Activated T-cell treated with anti-CD3 and anti-CD28 coated beads, Interleukin-2, amount 50 U/mL, for 72 hours (primary cell): Measurements from ENCODE around the gene TBC1D5. TPM values are rescaled to one million over a fixed set of nuclear protein-coding genes. Genes with fewer than 3 reads are reported as not detected.

ENCODE experiments used
- ATAC-seq, 2 donors: fragments of 150-1000 bp; cut with Tn5 transposase; replicated peaks in 1 of 2; 2 replicates each; pipeline ENCODE4 v1.10.0; 2021; ENCODE audit warnings: moderate library complexity in 2 of 2, mild to moderate bottlenecking in 1 of 2
- DNase-seq, 2 donors: peaks; one replicate each; pipeline ENCODE4 v3.0.0; 2021 to 2022; ENCODE audit warnings: mixed read lengths in 1 of 2
- H3K27ac Mint-ChIP-seq: one replicate; pipeline ENCODE4 v1.8.0; 2022; ENCODE audit warnings: mild to moderate bottlenecking, moderate library complexity, mixed read lengths
- H3K27me3 Mint-ChIP-seq: one replicate; pipeline ENCODE4 v1.8.0; 2022; ENCODE audit warnings: low read depth, mixed read lengths
- H3K36me3 Mint-ChIP-seq, 2 donors: one replicate each; pipeline ENCODE4 v1.8.0; 2022; ENCODE audit warnings: mixed read lengths in 2 of 2, mild to moderate bottlenecking in 1 of 2; ENCODE audit not compliant: insufficient read depth in 2 of 2
- H3K4me1 Mint-ChIP-seq: one replicate; pipeline ENCODE4 v1.8.0; 2022; ENCODE audit warnings: low read depth, mixed read lengths
- H3K4me3 Mint-ChIP-seq, 2 donors: one replicate each; pipeline ENCODE4 v1.8.0; 2022; ENCODE audit warnings: mild to moderate bottlenecking in 2 of 2, mixed read lengths in 2 of 2, moderate library complexity in 2 of 2
- H3K9me3 Mint-ChIP-seq, 2 donors: one replicate each; pipeline ENCODE4 v1.8.0; 2022; ENCODE audit warnings: mixed read lengths in 2 of 2
- total RNA-seq, 2 donors: library from RNA; stranded (reverse); gene quantifications; one replicate each; pipeline ENCODE4 v1.2.3, GENCODE V29; 2022

The TBC1D5 gene
- total RNA-seq, 2 donors from 2014 or later: 51.2 to 52.4 TPM

GRCh38 chr3:17300441-17300840 lies 442.0 kb downstream of the TBC1D5 start:
- H3K27ac Mint-ChIP-seq: peak overlapping the region; percentile 57
- H3K27me3 Mint-ChIP-seq: no peaks in the 10 kb centered on the region
- no peaks in the 10 kb centered on the region for H3K9me3 Mint-ChIP-seq
- ATAC-seq (no peak), DNase-seq (no peak)
- peaks cover 7% of the 10 kb centered on the region for H3K4me1 Mint-ChIP-seq
- H3K36me3 Mint-ChIP-seq: no peaks in the 10 kb centered on the region
- peak overlapping the region in 1 of 2 donors; percentile 63 for H3K4me3 Mint-ChIP-seq

DNA sequence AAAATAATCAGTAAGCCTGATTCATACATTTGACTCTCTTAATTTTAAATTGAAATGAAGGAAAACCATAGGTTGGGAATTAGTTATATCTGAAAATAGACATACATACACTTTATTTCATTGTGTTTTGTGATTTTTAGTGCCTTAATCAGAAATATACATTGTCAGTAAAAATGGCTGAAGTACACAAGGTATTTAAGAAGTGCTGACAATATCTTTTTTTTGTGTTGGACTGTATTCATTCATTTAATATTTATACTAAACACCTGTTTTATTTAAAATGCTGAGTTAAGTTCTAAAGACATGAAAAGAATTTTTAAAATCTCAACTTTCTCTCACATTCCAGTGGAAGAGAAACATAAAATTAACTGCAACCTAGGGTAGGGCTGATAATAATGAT lies 444.4 kb downstream of the TBC1D5 start:
- Mint-ChIP-seq H3K27ac (no peak overlapping the region), H3K4me3 (no peak overlapping the region), H3K27me3 (no peaks in the 10 kb centered on the region), H3K4me1 (peaks cover 7% of the 10 kb centered on the region), H3K36me3 (no peaks in the 10 kb centered on the region), H3K9me3 (no peaks in the 10 kb centered on the region)
- ATAC-seq (no peak), DNase-seq (no peak)

- H3K27ac Mint-ChIP-seq: no peak overlapping the region
- H3K4me1 Mint-ChIP-seq: no peaks in the 10 kb centered on the region
- H3K36me3 Mint-ChIP-seq: no peaks in the 10 kb centered on the region
- H3K27me3 Mint-ChIP-seq: no peaks in the 10 kb centered on the region
- ATAC-seq (no peak), DNase-seq (no peak)
- no peaks in the 10 kb centered on the region for H3K9me3 Mint-ChIP-seq
- no peak overlapping the region for H3K4me3 Mint-ChIP-seq
Measured at GRCh38 chr3:17292556-17292955, 449.9 kb downstream of the TBC1D5 start.

- Mint-ChIP-seq H3K4me1 (no peaks in the 10 kb centered on the region), H3K27ac (no peak overlapping the region), H3K36me3 (no peaks in the 10 kb centered on the region), H3K9me3 (no peaks in the 10 kb centered on the region), H3K4me3 (no peak overlapping the region), H3K27me3 (no peaks in the 10 kb centered on the region)
- no peak for ATAC-seq
- DNase-seq: no peak
Measured at GRCh38 chr3:17290894-17291293, 451.5 kb downstream of the TBC1D5 start.

GRCh38 chr3:17288839-17289399 lies 453.5 kb downstream of the TBC1D5 start:
- H3K27ac Mint-ChIP-seq: no peak overlapping the region
- no peaks in the 10 kb centered on the region for H3K27me3 Mint-ChIP-seq
- no peaks in the 10 kb centered on the region for H3K36me3 Mint-ChIP-seq
- DNase-seq: no peak
- no peaks in the 10 kb centered on the region for H3K9me3 Mint-ChIP-seq
- H3K4me1 Mint-ChIP-seq: no peaks in the 10 kb centered on the region
- ATAC-seq: no peak
- no peak overlapping the region for H3K4me3 Mint-ChIP-seq

DNA sequence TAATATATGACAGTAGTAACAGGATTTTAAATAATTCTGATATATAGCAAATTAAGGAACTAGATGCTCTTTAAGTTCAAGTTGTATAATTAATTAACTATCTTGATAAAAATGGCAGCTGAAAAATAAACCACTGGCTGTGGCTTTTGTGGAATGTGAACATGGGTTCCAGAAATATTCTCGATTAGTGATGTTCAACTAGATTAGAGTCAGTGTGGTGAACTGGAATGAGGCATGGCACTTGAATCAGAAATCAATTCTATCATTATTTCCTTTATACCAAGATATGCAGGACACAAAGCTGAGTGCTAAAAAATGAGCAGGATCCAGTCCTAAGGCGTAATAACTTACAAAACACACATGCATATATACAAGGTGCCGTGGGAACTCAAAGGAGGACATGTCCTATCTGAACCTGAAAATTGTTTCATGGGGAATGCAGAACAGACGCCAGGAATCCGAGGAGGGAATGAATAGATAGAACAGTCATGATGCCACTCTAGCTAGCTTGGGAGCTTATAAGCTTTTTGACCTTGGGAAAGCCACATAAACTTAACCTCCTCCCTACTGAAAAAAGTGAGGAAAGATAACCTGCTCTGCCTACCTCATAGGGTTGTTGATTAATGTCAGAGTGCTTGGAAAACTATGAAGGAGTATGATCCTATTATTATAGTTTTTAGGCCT lies 455.3 kb downstream of the TBC1D5 start:
- no peaks in the 10 kb centered on the region for H3K9me3 Mint-ChIP-seq
- DNase-seq: no peak
- ATAC-seq: no peak
- no peaks in the 10 kb centered on the region for H3K27me3 Mint-ChIP-seq
- no peaks in the 10 kb centered on the region for H3K36me3 Mint-ChIP-seq
- H3K4me3 Mint-ChIP-seq: no peak overlapping the region
- H3K4me1 Mint-ChIP-seq: no peaks in the 10 kb centered on the region
- H3K27ac Mint-ChIP-seq: no peak overlapping the region

DNA sequence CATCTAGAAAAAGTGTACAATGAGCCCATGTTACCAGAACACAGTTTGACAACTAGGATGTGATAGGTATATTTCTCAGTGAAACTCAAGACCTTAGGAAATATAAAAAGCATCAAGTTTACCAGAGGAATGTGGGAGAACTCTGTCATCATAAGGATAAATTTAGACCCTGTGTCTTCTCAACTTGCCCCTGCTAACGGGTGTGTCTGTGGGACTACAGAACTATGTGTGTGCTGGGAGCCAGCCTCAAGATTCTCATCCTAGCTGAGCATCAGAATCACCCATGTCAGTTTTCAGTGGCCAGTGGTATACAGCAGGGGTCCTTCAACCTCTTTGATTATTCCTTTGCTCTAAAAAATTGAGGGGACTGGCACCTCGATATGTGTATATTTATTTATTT lies 464.4 kb downstream of the TBC1D5 start:
- Mint-ChIP-seq H3K9me3 (peaks cover 0 to 2% of the 10 kb centered on the region in 2 donors), H3K4me3 (no peak overlapping the region), H3K27ac (no peak overlapping the region), H3K27me3 (no peaks in the 10 kb centered on the region), H3K4me1 (no peaks in the 10 kb centered on the region), H3K36me3 (peaks cover 0 to 2% of the 10 kb centered on the region in 2 donors)
- DNase-seq (no peak), ATAC-seq (no peak)

DNA sequence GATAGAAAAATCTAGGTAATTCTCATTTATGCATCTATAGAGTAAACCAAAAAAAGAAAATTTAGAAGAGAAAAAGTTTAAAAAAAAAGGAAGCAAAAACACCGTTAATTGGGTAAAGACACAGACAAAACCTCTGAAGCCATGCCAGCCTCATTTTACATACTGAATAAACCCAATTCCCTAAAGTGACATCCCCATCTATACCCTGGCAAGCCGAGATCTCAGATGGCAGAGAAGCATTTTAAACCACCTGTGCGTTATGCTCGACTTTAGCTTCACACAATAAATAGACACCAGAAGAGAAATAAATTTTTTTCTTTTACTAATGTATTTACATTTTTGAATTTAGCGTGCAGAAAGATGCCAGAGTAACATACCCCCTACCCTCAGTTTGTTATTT lies 475.6 kb downstream of the TBC1D5 start:
- Mint-ChIP-seq H3K9me3 (no peaks in the 10 kb centered on the region), H3K4me1 (peaks cover 3% of the 10 kb centered on the region)

DNA sequence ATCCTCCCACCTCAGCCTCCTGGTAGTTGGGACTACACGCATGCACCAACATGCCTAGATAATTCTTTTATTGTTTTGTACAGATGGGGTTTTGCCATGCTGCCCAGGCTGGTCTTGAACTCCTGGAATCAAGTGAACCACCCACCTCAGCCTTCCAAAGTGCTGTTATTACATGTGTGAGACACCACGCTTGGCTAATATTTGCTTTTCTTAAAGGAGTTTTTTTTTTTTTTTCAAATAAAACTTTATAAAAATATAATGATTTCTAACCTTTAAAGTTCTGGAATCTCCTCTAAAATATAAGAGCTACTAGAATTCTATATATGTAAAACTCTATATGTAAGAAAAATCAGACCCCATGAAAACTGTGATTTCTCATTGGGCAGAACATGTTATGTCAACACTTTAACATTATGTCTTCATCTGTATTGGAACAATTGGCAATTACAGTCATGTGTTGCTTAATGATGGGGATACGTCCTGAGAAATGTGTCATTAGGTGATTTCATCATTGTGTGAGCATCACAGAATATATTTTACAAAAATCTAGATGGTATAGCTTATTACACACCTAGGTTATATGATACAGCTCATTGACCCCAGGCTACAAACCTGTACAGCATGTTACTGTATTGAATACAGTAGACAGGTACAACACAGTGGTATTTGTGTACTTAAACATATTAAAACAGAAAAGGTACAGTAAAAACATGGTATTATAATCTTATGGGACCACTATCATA lies 480.6 kb downstream of the TBC1D5 start:
- Mint-ChIP-seq H3K4me3 (no peak overlapping the region), H3K9me3 (no peaks in the 10 kb centered on the region), H3K27ac (no peak overlapping the region), H3K36me3 (no peaks in the 10 kb centered on the region), H3K4me1 (no peaks in the 10 kb centered on the region), H3K27me3 (no peaks in the 10 kb centered on the region)
- DNase-seq: no peak
- ATAC-seq: no peak

More for the DNA sequence above, 475.6 kb downstream of the TBC1D5 start:
- ATAC-seq (no peak), DNase-seq (no peak)
- Mint-ChIP-seq H3K36me3 (no peaks in the 10 kb centered on the region), H3K27me3 (no peaks in the 10 kb centered on the region), H3K4me3 (no peak overlapping the region), H3K27ac (no peak overlapping the region)

- Mint-ChIP-seq H3K4me3 (no peak overlapping the region), H3K36me3 (no peaks in the 10 kb centered on the region), H3K27me3 (no peaks in the 10 kb centered on the region), H3K27ac (no peak overlapping the region), H3K4me1 (no peaks in the 10 kb centered on the region), H3K9me3 (no peaks in the 10 kb centered on the region)
- ATAC-seq: no peak
- no peak for DNase-seq
Measured at GRCh38 chr3:17260257-17260656, 482.2 kb downstream of the TBC1D5 start.

DNA sequence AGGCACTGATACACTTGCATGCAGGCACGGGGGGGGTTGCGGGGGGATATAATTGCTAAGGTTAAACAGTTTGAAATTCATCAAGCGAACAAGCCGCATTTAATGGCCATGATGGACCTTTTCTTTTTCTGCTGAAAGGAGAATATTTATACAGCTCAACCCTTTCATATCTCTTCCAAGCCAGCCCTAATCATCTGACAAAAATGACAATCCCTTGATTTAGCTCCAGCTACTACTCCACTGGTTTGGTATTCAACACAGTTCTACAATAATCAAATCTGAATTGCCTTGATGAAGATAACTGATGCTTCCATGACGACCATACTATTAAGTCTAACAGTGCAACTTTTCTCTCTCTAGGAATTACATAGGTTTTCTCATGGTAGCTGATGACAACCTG lies 482.7 kb downstream of the TBC1D5 start:
- Mint-ChIP-seq H3K9me3 (no peaks in the 10 kb centered on the region), H3K36me3 (no peaks in the 10 kb centered on the region), H3K4me1 (no peaks in the 10 kb centered on the region), H3K27me3 (no peaks in the 10 kb centered on the region), H3K4me3 (no peak overlapping the region), H3K27ac (no peak overlapping the region)
- no peak for DNase-seq
- no peak for ATAC-seq

DNA sequence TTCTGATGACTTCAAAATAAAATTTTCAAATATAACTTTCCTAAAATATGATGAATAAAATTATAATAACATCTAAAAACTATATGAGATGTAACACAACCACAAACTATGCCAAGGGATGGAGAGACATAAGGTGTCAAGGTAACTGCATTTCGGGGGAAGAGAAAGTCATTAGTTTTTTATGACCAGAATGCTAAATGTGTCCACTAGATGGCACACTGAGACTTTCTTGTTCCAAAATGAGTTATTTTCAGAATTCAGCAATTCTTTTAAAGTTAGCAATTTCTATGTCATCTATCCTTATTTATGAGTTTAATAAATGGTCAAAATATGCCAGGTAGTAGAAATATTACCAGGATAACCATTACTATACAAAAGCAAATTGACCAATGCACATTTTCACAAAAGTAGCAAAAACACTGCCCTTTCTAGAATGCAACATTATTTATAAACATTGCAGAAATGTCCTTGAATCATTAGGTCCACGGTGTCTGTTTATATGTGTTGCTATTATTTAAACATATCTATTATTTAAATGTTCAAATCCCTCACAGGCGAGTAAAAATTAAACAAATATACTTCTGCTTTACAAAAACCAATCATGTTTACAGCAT lies 483.5 kb downstream of the TBC1D5 start:
- H3K36me3 Mint-ChIP-seq: no peaks in the 10 kb centered on the region
- no peaks in the 10 kb centered on the region for H3K9me3 Mint-ChIP-seq
- no peak for ATAC-seq
- no peaks in the 10 kb centered on the region for H3K27me3 Mint-ChIP-seq
- peak in 1 of 2 donors; percentile 9 for DNase-seq
- no peak overlapping the region for H3K4me3 Mint-ChIP-seq
- no peaks in the 10 kb centered on the region for H3K4me1 Mint-ChIP-seq
- H3K27ac Mint-ChIP-seq: no peak overlapping the region

- no peaks in the 10 kb centered on the region for H3K4me1 Mint-ChIP-seq
- no peaks in the 10 kb centered on the region for H3K9me3 Mint-ChIP-seq
- H3K27ac Mint-ChIP-seq: no peak overlapping the region
- H3K27me3 Mint-ChIP-seq: no peaks in the 10 kb centered on the region
- no peak for ATAC-seq
- no peak for DNase-seq
- no peaks in the 10 kb centered on the region for H3K36me3 Mint-ChIP-seq
- no peak overlapping the region for H3K4me3 Mint-ChIP-seq
Measured at GRCh38 chr3:17257269-17257668, 485.2 kb downstream of the TBC1D5 start.
